HUES64 (cell line): ENCODE data around the gene PTBP3.

Experiments used
- H3K27ac ChIP-seq: 2 replicates; pipeline ENCODE4 v1.7.0; 2013; ENCODE audit warnings: low read depth, low read length, inconsistent platforms
- H3K27me3 ChIP-seq: 2 replicates; pipeline ENCODE4 v1.6.1; 2013; ENCODE audit warnings: mild to moderate bottlenecking, low read length; ENCODE audit not compliant: insufficient read depth
- H3K36me3 ChIP-seq: 2 replicates; pipeline ENCODE4 v1.6.1; 2013; ENCODE audit warnings: mild to moderate bottlenecking, low read length; ENCODE audit not compliant: insufficient read depth
- H3K4me1 ChIP-seq: 2 replicates; pipeline ENCODE4 v1.6.1; 2013; ENCODE audit warnings: mild to moderate bottlenecking, low read length, moderate library complexity; ENCODE audit not compliant: insufficient read depth
- H3K4me3 ChIP-seq: 2 replicates; pipeline ENCODE4 v1.5.1; 2013; ENCODE audit warnings: mild to moderate bottlenecking, low read length, moderate library complexity
- H3K9ac ChIP-seq: 2 replicates; pipeline ENCODE4 v1.6.1; 2013; ENCODE audit warnings: mild to moderate bottlenecking, low read depth, low read length
- H3K9me3 ChIP-seq: 2 replicates; pipeline ENCODE4 v1.6.1; 2013; ENCODE audit warnings: low read depth, low read length; ENCODE audit not compliant: insufficient read depth
- WGBS: fragments of 150-250, 120-280 bp; methylation state at CpG from one replicate; pipeline ENCODE4 v1.1.7; 2013; ENCODE audit warnings: missing lambda C conversion rate; 5-methylcytosine and 5-hydroxymethylcytosine counted together

PTBP3 gene

DNA sequence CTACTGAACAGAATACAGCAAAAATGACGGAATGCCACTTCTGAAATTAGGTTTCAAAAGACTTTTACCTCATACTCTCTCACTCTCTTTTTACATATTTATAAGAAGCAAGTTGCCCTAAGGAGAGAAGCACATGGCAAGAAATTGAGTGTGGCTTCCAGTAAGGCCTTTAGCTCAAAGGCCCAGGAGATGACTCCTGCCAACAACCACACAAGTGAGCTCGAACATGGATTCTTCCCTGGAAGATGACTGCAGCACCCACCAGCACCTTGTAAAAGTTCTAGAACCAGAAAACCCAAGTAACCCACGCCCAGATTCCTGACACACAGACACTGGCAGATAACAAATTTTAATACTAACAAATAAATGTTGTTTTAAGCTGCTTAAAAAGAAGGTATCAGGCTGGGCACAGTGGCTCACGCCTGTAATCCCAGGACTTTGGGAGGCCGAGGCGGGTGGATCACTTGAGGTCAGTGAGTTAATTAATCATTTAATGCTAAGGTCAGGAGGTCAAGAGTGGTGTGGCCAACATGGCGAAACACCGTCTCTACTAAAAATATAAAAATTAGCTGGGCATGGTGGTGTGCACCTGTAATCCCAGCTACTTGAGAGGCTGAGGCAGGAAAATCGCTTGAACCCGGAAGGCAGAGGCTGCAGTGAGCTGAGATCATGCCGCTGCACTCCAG lies 17.0 kb downstream of the PTBP3 start:
- Histone ChIP-seq H3K27me3 (no peaks in the 10 kb centered on the region), H3K9ac (no peak overlapping the region), H3K36me3 (no peaks in the 10 kb centered on the region), H3K4me1 (peaks cover 1% of the 10 kb centered on the region), H3K9me3 (no peaks in the 10 kb centered on the region), H3K4me3 (no peak overlapping the region), H3K27ac (no peak overlapping the region)
- WGBS = 92% methylated on average over 11 of the region's 11 CpGs

DNA sequence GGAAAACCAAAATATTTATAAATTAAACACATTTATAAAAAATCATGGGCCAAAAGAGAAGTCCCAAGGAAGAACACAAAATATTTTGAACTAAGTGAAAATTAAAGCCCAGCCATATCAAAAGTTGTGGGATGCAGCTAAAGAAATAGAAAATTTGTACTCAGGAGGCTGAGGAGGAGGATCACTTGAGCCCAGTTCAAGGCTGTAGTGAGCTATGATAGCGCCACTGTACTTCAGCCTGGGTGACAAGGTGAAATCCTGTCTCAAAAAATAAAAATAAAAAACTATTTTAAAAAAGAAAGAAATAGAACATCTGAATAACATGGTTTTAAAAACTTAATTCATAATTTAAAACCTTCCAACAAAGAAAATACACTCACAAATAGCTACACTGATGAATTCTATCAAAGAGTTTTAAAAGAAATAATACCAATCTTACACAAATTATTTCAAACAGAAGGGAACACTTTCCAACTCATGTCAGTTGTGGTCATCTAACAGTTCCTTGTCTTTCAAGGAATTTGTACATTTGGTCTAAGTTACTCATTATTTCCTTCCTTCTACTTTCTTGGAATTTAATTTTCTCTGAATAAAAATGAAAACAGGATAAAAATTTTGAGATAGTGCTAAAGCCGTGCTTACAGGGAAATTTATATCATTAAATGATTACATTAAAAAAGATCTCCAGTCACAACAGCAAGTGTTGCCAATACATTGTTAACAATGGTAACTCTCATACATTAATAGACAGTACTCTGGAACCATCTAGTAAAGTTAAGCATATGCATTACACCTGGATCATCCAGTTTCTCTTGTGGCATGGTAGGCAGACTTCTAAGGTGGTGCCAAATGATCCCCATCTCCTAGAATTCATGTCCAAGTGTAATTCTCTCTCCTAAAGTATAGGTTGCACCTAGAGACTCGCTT lies 17.8 kb downstream of the PTBP3 start:
- Histone ChIP-seq H3K27me3 (no peaks in the 10 kb centered on the region), H3K4me3 (no peak overlapping the region), H3K9ac (no peak overlapping the region), H3K9me3 (no peaks in the 10 kb centered on the region), H3K4me1 (peaks cover 9% of the 10 kb centered on the region), H3K36me3 (no peaks in the 10 kb centered on the region), H3K27ac (no peak overlapping the region)
- WGBS = 90% methylated on average over 2 of the region's 3 CpGs

DNA sequence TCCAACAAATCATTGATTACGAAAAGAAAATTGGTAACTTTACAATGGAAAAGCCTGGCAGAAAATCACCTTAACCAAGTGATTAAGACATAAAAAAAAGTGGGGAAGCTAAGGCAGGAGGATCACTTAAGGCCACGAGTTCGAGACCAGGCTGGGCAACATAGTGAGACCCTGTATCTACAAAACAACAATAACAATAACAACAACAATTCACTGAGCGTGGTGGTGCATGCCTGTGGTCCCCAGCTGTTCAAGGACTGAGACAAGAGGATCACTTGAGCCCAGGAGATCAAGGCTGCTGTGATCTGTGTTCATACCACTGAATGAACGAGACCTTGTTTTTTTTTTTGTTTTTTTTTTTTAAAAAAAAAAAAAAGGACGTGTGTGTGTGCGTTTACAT lies 21.3 kb downstream of the PTBP3 start:
- H3K9ac ChIP-seq = no peak overlapping the region
- H3K4me3 ChIP-seq = no peak overlapping the region
- H3K27me3 ChIP-seq = no peaks in the 10 kb centered on the region
- peaks cover 33% of the 10 kb centered on the region for H3K4me1 ChIP-seq
- H3K27ac ChIP-seq = no peak overlapping the region
- H3K36me3 ChIP-seq = no peaks in the 10 kb centered on the region
- H3K9me3 ChIP-seq = no peaks in the 10 kb centered on the region
- WGBS = 95% methylated on average over 5 of the region's 7 CpGs

DNA sequence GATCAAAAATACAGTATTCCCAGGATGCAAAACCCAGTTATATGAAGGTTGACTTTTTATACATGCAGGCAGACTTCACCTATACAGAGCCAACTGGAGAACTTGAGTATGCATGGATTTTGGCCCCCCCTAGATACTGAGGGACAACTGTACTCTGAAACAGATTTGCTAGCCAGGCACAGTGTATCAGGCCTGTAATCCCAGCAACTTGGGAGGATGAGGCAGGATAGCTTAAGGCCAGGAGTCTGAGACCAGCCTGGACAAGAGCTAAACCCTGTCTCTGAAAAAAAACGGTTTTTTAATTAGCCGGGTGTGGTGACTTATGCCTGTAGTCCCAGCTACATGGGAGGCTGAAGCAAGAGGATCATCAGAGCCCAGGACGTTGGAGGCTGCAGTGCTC lies 21.9 kb downstream of the PTBP3 start:
- Histone ChIP-seq H3K27me3 (no peaks in the 10 kb centered on the region), H3K27ac (no peak overlapping the region; the same call in 1 of the 2 replicates), H3K9ac (no peak overlapping the region), H3K36me3 (no peaks in the 10 kb centered on the region), H3K4me3 (no peak overlapping the region), H3K4me1 (peaks cover 33% of the 10 kb centered on the region), H3K9me3 (no peaks in the 10 kb centered on the region)
- 82% methylated on average over 3 of the region's 3 CpGs for WGBS

DNA sequence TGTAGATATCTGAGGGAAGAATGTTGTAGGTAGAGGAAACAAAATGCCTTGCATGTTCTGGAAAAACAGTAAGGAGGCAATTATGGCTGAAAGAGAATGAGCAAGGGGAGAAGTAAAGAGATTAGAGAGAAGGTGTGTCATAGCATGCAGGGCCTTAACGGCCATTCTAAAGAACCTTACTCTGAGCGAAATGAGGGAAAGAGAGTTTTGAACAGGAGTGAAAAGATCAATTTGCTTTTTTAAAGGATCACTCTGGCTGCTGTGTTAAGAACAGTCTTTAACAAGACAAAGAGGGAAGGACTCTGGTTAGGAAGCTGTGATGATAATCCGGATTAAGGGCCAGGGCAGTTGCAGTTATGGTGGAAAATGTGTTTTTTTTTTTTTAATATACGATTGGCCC lies 22.6 kb downstream of the PTBP3 start:
- Histone ChIP-seq H3K4me1 (peaks cover 33% of the 10 kb centered on the region), H3K36me3 (no peaks in the 10 kb centered on the region), H3K27me3 (no peaks in the 10 kb centered on the region), H3K4me3 (0 out of 2 replicates have a peak overlapping the region, but pooled peaks have one; percentile 1), H3K9ac (no peak overlapping the region), H3K27ac (peak overlapping the region; percentile 62), H3K9me3 (no peaks in the 10 kb centered on the region)
- WGBS = 20% methylated on average over 4 of the region's 4 CpGs

DNA sequence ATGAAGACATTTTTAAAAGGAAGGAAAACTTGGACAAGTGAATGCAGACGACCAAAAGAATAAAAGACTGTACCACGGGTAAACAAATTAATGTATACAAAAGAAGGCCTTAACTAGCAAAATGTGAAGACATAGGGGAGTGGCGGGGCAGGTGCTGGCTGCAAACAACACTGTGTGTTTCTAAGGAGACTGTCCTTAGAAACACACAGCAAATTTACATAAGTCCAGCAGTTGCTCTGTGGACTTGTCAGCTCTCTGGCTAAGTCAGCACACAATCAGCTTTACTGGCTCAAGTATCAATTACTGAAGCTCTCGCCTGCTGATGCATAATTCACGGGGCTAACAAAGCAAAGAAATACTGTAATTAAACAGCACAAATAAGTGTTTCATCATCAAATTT lies 24.8 kb downstream of the PTBP3 start:
- Histone ChIP-seq H3K4me3 (no peak overlapping the region), H3K36me3 (no peaks in the 10 kb centered on the region), H3K27ac (no peak overlapping the region), H3K9me3 (no peaks in the 10 kb centered on the region), H3K4me1 (peaks cover 33% of the 10 kb centered on the region), H3K27me3 (no peaks in the 10 kb centered on the region), H3K9ac (no peak overlapping the region)
- 76% methylated on average over 5 of the region's 5 CpGs for WGBS

DNA sequence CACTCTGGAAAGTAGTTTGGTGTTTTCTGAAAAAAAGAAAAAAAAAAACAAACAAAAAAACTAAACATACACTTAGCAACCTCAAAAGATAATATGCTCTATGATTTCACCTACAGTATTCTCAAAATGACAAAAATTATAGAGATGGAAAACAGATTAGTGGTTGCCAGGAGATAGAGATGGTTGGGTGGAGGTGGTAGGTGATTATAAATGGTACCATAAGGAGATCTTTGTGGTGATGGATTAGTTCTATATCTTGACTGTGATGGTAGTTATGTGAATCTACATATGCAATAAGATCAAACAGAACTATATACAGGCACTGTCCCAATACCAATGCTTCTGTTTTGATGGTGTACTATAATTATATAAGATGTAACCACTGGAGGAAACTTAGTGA lies 32.0 kb downstream of the PTBP3 start:
- H3K9ac ChIP-seq = no peak overlapping the region
- no peaks in the 10 kb centered on the region for H3K36me3 ChIP-seq
- no peaks in the 10 kb centered on the region for H3K9me3 ChIP-seq
- no peaks in the 10 kb centered on the region for H3K27me3 ChIP-seq
- H3K4me1 ChIP-seq = 0 out of 2 replicates have a peak, but pooled peaks cover 4% of the 10 kb centered on the region
- H3K4me3 ChIP-seq = no peak overlapping the region
- H3K27ac ChIP-seq = no peak overlapping the region

DNA sequence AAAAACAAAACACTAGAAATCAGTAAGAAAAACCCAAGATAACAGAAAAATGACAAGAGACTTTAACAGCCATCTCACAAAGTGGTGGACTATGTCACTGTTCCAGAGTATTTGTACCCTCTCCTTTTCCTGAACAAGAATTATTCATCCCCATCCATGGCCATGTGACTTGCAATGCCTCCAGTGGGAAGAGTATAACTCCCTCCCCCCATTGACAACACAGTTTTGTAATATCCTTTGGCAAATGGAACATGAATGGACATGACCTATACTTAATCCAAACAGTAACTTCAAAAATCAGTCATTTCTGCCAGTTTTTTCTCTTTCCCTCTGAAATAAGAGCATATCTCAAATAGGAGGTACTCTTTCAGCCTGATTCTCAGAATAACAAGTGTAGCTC lies 33.9 kb downstream of the PTBP3 start:
- Histone ChIP-seq H3K4me3 (no peak overlapping the region), H3K27me3 (no peaks in the 10 kb centered on the region), H3K4me1 (0 out of 2 replicates have a peak, but pooled peaks cover 4% of the 10 kb centered on the region), H3K36me3 (no peaks in the 10 kb centered on the region), H3K9me3 (no peaks in the 10 kb centered on the region), H3K27ac (no peak overlapping the region), H3K9ac (no peak overlapping the region)

DNA sequence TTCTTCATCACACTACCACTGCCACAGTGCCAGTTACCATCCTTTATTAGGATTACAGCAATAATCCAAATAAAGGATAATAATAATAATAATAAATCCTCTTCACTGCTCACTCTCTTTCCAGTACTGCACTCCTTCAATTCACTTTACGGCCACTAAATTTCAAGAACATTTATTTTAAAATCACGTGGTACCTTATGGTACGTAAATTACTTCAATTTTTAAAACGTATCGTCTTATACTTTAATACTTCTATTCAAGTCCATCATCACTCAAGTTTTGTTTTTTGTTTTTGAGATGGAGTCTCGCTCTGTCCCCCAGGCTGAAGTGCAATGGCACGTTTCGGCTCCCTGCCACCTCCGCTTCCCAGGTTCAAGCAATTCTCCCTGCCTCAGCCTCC lies 36.5 kb downstream of the PTBP3 start:
- Histone ChIP-seq H3K27me3 (no peaks in the 10 kb centered on the region), H3K36me3 (peaks cover 19% of the 10 kb centered on the region; the same call in 1 of the 2 replicates), H3K4me1 (0 out of 2 replicates have a peak, but pooled peaks cover 4% of the 10 kb centered on the region), H3K4me3 (no peak overlapping the region), H3K27ac (no peak overlapping the region), H3K9ac (no peak overlapping the region), H3K9me3 (no peaks in the 10 kb centered on the region)
- 96% methylated on average over 9 of the region's 9 CpGs for WGBS

DNA sequence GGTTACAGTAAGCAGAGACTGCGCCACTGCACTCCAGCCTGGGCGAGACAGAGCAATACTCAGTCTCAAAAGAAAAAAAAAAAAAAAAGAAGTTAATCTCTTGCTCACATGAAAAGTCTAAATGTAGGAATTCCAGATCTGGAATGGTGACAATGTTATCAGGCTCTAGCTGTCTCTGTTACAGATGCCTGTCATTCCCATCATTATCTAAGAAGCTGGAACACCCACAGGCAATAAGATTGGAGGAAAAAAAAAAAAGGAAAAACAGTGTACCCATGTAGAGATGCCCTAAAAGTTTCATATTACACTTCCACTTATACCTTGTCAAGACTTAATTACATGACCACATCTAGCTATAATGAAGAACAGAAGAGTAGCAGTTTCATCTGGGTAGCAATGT lies 38.2 kb downstream of the PTBP3 start:
- H3K36me3 ChIP-seq = peaks cover 24% of the 10 kb centered on the region

DNA sequence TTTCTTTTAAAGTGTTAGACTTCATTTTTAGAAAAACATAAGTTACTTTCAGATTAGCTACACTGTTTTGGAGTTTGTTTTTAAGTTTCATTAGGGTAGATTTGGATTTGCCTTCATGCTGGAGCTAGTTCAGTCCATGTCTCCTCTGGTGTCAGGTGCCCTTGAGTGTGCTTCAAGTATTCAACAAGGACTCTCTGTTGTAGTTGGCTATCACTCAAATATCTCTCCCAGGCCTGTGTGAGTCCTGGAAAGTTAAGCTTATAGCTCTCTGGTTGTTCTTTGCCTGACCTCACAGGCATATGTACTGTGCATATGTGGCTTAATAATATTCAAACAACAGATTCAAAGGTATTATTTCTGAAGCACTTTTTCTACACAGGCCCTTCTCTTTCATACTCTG lies 45.4 kb downstream of the PTBP3 start:
- peaks cover 33% of the 10 kb centered on the region for H3K9me3 ChIP-seq

More for the DNA sequence above, 38.2 kb downstream of the PTBP3 start:
- H3K27me3 ChIP-seq = no peaks in the 10 kb centered on the region
- no peaks in the 10 kb centered on the region for H3K9me3 ChIP-seq
- no peak overlapping the region for H3K9ac ChIP-seq
- WGBS = 91% methylated on average over 2 of the region's 2 CpGs
- 0 out of 2 replicates have a peak, but pooled peaks cover 4% of the 10 kb centered on the region for H3K4me1 ChIP-seq
- H3K4me3 ChIP-seq = no peak overlapping the region
- no peak overlapping the region for H3K27ac ChIP-seq

More for the DNA sequence above, 45.4 kb downstream of the PTBP3 start:
- Histone ChIP-seq H3K36me3 (peaks cover 48% of the 10 kb centered on the region), H3K27ac (no peak overlapping the region), H3K9ac (no peak overlapping the region), H3K4me1 (0 out of 2 replicates have a peak, but pooled peaks cover 8% of the 10 kb centered on the region), H3K27me3 (no peaks in the 10 kb centered on the region), H3K4me3 (no peak overlapping the region)
